COR-L47 (cell line): Measurements from ENCODE around the gene CLDND1.
"Not testable (repeated sequence)": the region's sequence is repeated elsewhere in the genome, so short reads cannot be mapped to it uniquely, and the experiment has no call there.

Source experiments
- DNase-seq: peaks from one replicate; lab custom pipeline; 2025; lab: John Stamatoyannopoulos, UW

CLDND1 gene

DNA sequence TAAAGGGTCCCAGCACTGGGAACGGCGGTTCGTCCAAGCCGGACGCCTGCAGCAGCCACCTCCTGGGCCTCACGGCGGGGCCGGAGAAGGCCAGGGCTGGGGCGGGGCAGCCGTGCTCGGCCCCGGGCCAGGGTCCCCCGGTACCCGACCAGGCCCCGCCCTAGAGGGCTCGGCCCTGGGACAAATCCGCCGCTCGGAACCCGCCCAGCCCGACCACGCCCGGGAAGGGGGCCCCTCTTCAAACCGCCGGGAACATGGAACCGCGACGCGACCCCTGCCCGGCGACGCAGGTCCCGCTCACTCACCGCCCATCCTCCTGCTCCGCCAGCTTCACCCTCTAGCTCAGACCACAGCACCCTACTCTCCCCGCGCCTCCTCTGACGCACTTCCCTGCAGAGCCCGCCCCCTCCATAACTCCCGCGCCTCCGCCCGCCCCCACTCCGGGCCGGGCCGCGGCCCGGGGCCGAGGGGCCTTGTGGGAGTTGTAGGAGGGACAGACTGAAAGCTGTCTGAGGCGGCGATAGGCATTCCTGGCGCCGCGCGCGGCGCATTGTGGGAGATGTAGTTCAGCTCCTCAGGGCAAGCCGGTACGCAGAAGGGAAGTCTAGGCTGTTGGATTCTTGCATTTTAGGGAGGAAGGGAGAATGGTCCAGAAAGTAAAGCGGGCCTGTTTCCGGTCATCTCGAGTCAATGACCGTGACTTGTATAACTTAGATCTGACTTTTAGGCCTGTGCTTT, at the start of gene CLDND1:
CLDND1 (minus strand) TSS at position 359 of the 738 bp plus-strand sequence. CDS start 1,478 bp downstream, outside the sequence.
- DNase-seq, result peak; percentile 90

DNA sequence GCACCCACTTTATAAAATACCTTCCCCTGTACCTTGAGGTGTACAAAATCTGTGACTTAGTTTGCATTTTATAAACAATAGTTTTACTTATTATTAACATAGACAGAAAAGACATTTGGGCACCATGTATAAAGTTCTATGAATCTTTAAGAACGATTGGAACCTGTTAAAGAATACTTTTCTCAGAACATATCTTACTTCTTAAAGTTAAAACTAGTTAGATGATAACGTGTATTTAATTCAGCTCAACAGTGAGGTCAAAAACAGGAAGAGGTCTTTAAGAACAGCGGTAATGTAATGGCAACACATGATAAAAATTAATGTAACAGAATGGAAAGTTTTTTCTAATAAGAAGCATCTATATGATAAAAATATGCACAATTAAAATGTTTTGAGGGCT, 45.7 kb upstream of the CLDND1 start:
- DNase-seq, result no peak

- DNase-seq, result no peak
Measured at GRCh38 chr3:98567666-98568270, 45.1 kb upstream of the CLDND1 start.

DNA sequence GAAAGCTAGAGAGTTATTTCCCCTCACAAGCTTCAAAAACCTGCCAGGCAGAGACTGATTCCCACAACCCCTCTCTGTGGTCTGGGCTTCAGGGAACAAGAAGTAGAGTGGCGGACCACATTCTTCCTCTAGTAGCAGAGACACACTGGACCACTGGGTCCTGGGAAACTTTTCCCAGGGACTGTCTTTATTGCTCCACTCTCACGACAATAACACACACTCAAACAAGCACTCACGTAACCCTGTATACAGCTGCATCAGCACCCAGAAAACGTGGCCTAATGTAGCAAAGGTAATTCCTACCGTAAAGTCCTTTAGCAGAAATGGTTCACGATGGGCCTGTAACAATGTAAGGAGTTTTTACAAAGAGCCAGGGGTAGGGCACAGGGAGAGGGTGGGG, 43.1 kb upstream of the CLDND1 start:
- no peak for DNase-seq

- no peak for DNase-seq
Measured at GRCh38 chr3:98565237-98565643, 42.5 kb upstream of the CLDND1 start.

- DNase-seq, result no peak
Measured at GRCh38 chr3:98564282-98565005, 41.7 kb upstream of the CLDND1 start.

DNA sequence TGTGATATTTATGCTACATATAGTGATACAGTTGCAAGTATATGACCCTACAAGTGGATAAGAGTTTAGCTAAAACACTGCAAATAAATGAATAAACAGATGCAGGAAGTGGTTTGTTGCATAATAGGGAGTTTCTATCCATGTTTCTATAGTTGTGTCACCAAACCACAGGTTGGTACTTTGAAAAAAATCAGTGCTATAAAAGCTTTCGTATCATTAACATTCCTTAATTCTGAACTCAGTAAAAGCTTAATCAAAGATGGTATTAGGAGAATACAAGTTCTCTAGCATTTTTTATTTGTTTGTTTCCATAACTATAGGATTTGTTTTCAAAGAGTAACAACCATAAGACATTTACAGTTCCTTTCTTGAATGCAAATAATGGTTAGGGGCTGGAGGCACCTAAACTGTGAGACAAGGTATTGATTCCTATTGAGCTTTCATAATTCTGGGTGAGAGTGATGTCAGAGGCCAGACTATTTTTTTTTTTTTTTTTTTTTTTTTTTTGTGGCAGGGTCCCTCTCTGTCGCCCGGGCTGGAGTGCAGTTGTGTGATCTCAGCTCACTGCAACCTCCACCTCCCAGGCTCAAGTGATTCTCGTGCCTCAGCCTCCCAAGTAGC, 41.1 kb upstream of the CLDND1 start:
- no peak for DNase-seq

GRCh38 chr3:98561727-98562521, 39.2 kb upstream of the CLDND1 start:
- no peak for DNase-seq

GRCh38 chr3:98560911-98561310, 38.2 kb upstream of the CLDND1 start:
- no peak for DNase-seq

GRCh38 chr3:98559769-98560168, 37.1 kb upstream of the CLDND1 start:
- not testable (repeated sequence) for DNase-seq

GRCh38 chr3:98558100-98558827, 35.6 kb upstream of the CLDND1 start:
- no peak for DNase-seq

GRCh38 chr3:98557324-98558010, 34.8 kb upstream of the CLDND1 start:
- DNase-seq, result no peak

- no peak for DNase-seq
Measured at GRCh38 chr3:98556164-98557130, 33.7 kb upstream of the CLDND1 start.

GRCh38 chr3:98555025-98555379, 32.3 kb upstream of the CLDND1 start:
- DNase-seq, result no peak

DNA sequence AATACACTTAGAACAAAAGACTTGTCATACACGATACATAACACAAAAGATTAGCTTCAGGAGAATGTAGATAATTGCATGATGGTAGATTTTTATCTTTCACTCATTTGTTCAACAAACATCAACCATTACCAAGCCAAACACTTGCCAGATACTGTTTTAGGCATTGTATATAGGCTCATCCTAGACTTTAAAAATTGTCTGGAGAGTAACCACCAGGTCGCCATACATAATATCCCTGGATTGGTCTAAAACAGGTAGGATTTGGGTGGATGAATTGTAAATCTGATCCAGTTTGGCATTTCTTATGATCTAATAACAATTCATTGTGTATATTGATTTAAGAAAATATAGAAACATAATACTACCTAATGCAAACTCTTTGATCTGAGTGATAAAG, 31.9 kb upstream of the CLDND1 start:
- no peak for DNase-seq

DNA sequence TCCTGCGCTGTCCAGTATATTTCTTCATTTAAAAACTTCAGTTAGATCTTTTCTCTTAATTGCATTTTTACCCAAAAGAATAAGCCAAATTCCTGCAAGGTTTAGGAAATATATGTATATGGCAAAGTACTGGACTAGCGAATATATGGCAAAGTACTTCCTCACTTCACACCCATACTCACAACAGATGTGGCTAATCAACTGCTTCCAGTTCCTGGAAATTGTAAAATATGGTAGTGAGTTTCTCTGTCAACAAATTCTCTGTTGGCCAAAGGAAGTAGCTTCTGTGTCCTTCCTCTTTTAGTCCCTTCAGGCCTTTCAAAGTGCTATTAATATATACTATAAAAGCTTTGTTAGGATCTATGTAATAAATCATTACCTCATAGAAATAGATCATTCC, 31.1 kb upstream of the CLDND1 start:
- no peak for DNase-seq

GRCh38 chr3:98553021-98553563, 30.4 kb upstream of the CLDND1 start:
- DNase-seq, result no peak

DNA sequence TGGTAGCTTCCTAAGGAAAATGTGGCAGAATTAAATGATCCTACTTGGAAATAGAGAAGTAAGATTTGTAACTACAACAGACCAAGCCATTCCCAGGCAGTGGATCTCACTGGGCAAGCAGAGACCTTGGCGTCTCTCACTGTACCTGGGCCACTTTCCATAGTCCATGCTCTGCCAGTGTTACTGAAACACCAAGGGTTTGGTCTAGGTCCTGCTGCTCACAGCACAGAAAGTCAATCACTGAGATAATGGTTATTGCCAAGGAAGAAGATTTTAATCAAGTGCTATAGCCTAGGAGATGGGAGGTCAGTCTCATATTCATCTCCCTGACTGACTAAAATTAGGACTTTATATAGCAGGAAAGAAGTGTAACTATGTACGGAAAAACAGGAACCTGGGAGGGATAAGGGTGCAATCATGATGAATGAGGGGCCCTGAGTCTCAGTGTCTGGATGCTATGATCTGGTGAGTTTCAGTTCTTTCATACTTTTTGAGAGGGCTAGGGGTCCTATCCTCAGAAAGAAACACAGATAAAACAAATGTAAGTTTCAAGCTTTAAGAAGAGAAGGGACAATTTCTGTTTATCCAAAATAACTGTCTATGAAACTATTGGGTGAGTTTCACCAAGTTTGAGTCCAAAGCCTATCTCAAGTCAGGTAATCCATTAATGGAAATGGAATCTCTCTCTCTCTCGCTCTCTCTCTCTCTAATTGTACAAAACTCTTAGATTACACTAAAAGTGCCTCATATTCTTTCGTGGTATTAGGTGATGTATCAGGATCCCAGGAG, 29.7 kb upstream of the CLDND1 start:
- DNase-seq, result no peak
